Embryonic facial prominence (tissue), 1 donor: ENCODE results near the gene TET2.
"Not testable (repeated sequence)": the region's sequence is repeated elsewhere in the genome, so short reads cannot be mapped to it uniquely, and the experiment has no call there.

Experiments used
- DNase-seq: peaks from one replicate; pipeline ENCODE4 v3.0.0-alpha.2; 2016; ENCODE audit errors: extremely low spot score

TET2 gene

GRCh38 chr4:105288121-105288520 lies 141.4 kb downstream of the TET2 start:
- no peak for DNase-seq

- DNase-seq = no peak
Measured at GRCh38 chr4:105291925-105292324, 145.2 kb downstream of the TET2 start.

GRCh38 chr4:105293360-105293759 lies 146.7 kb downstream of the TET2 start:
- no peak for DNase-seq

GRCh38 chr4:105296672-105297071 lies 150.0 kb downstream of the TET2 start:
- no peak for DNase-seq

GRCh38 chr4:105299027-105299426 lies 152.4 kb downstream of the TET2 start:
- not testable (repeated sequence) for DNase-seq

- no peak for DNase-seq
Measured at GRCh38 chr4:105304085-105304484, 157.4 kb downstream of the TET2 start.

GRCh38 chr4:105305019-105305836 lies 158.6 kb downstream of the TET2 start:
- no peak for DNase-seq

GRCh38 chr4:105306158-105306781 lies 159.6 kb downstream of the TET2 start:
- DNase-seq = no peak

GRCh38 chr4:105306820-105307219 lies 160.1 kb downstream of the TET2 start:
- DNase-seq = no peak

GRCh38 chr4:105318486-105318885 lies 171.8 kb downstream of the TET2 start:
- no peak for DNase-seq

GRCh38 chr4:105327222-105327621 lies 180.5 kb downstream of the TET2 start:
- DNase-seq = no peak

GRCh38 chr4:105327956-105328355 lies 181.3 kb downstream of the TET2 start:
- DNase-seq = no peak

- DNase-seq = no peak
Measured at GRCh38 chr4:105329081-105329480, 182.4 kb downstream of the TET2 start.
